ENCODE measurements around the gene KRT71.

KRT71 gene

DNA sequence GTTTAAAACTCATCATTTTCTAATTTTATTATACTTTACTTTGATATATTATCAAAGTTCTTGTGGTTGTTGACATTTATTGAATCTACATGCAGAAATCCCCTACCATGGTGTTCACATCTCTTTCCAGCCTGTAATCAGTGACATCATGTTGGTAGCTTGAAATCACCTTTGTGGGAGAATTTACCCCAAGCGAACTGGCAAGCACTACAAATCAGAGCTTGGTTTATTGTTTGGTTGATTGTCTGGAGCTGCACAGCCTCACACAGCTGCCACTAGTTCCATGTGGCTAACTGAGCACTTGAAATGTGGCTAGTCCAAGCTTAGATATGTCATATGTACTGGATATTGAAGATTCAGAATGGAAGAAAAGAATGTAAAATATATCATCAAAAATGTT lies 17.4 kb downstream of the KRT71 start:
- peaks cover 41% of the 10 kb centered on the region for H3K27me3 ChIP-seq (ENCODE audit: control insufficient read depth, insufficient read depth, low read length)
- no peak overlapping the region for H3K4me2 ChIP-seq (ENCODE audit: low read length)
- H3K9ac ChIP-seq (ENCODE audit: low read depth, low read length): no peak overlapping the region
- H3K4me3 ChIP-seq (ENCODE audit: low read length): no peak overlapping the region
- H3K9me3 ChIP-seq (replicated peaks; ENCODE audit: low read length): no peaks in the 10 kb centered on the region
- H3K36me3 ChIP-seq (ENCODE audit: insufficient read depth, low read length): no peaks in the 10 kb centered on the region
- no peaks in the 10 kb centered on the region for H3K4me1 ChIP-seq (ENCODE audit: control insufficient read depth, insufficient read depth, low read length)

DNA sequence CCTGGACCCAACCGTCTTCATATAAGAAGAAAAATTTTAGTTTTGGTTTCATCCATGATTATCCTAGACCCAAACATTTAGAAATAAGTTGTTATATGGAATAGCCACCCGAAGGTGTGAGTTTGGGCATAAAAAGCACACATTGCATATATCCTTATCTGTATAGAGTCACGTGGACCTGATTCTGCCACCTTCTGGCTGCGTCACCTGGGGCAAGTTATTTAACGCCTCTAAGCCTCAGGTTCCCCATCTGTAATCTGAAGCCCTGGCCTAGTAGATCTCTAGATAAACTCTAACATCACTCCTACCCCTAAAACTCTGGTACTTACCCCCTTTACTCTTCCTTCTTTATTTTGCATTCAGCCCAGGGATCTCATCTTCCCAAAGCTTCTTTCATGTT lies 18.5 kb downstream of the KRT71 start:
- H3K4me2 ChIP-seq (ENCODE audit: low read length): no peak overlapping the region
- H3K9ac ChIP-seq (ENCODE audit: low read depth, low read length): no peak overlapping the region
- H3K36me3 ChIP-seq (ENCODE audit: insufficient read depth, low read length): no peaks in the 10 kb centered on the region
- no peak overlapping the region for H3K4me3 ChIP-seq (ENCODE audit: low read length)
- H3K27me3 ChIP-seq (ENCODE audit: control insufficient read depth, insufficient read depth, low read length): peaks cover 36% of the 10 kb centered on the region
- H3K4me1 ChIP-seq (ENCODE audit: control insufficient read depth, insufficient read depth, low read length): no peaks in the 10 kb centered on the region
- H3K9me3 ChIP-seq (replicated peaks; ENCODE audit: low read length): no peaks in the 10 kb centered on the region

GRCh38 chr12:52533686-52534470 lies 19.1 kb downstream of the KRT71 start:
- Histone ChIP-seq H3K9ac (ENCODE audit: low read depth, low read length) (no peak overlapping the region), H3K4me1 (ENCODE audit: control insufficient read depth, insufficient read depth, low read length) (no peaks in the 10 kb centered on the region), H3K9me3 (replicated peaks; ENCODE audit: low read length) (no peaks in the 10 kb centered on the region), H3K36me3 (ENCODE audit: insufficient read depth, low read length) (no peaks in the 10 kb centered on the region), H3K4me2 (ENCODE audit: low read length) (no peak overlapping the region), H3K4me3 (ENCODE audit: low read length) (no peak overlapping the region), H3K27me3 (ENCODE audit: control insufficient read depth, insufficient read depth, low read length) (peaks cover 42% of the 10 kb centered on the region)

DNA sequence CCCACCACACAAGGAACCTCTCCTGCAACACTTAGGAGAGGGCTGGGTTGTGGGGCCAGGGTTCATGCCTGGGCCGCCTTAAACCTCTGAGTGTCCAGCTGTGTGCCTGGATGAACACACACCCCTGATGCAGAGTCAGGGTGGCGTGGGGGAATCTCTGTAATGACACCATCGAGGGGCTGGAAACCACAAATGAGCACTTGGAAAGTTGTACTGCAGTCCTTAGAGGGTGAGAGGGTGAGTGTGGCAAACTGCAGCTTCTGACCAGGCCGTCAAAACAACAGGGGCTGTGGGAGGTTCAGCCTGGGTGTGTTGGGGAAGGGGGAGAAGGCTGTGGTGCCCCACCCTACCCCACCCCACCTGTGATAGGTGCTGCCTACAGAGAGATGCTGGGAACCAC lies 20.3 kb downstream of the KRT71 start:
- H3K4me1 ChIP-seq (ENCODE audit: control insufficient read depth, insufficient read depth, low read length): no peaks in the 10 kb centered on the region
- H3K36me3 ChIP-seq (ENCODE audit: insufficient read depth, low read length): no peaks in the 10 kb centered on the region
- no peak overlapping the region for H3K4me3 ChIP-seq (ENCODE audit: low read length)
- H3K9me3 ChIP-seq (replicated peaks; ENCODE audit: low read length): no peaks in the 10 kb centered on the region
- H3K9ac ChIP-seq (ENCODE audit: low read depth, low read length): no peak overlapping the region
- H3K4me2 ChIP-seq (ENCODE audit: low read length): no peak overlapping the region
- peaks cover 45% of the 10 kb centered on the region for H3K27me3 ChIP-seq (ENCODE audit: control insufficient read depth, insufficient read depth, low read length)

- Histone ChIP-seq H3K4me1 (ENCODE audit: control insufficient read depth, insufficient read depth, low read length) (no peaks in the 10 kb centered on the region), H3K4me2 (ENCODE audit: low read length) (no peak overlapping the region), H3K27me3 (ENCODE audit: control insufficient read depth, insufficient read depth, low read length) (peaks cover 48% of the 10 kb centered on the region), H3K4me3 (ENCODE audit: low read length) (no peak overlapping the region), H3K36me3 (ENCODE audit: insufficient read depth, low read length) (no peaks in the 10 kb centered on the region), H3K9ac (ENCODE audit: low read depth, low read length) (no peak overlapping the region), H3K9me3 (replicated peaks; ENCODE audit: low read length) (no peaks in the 10 kb centered on the region)
These were observed 21.2 kb downstream of the KRT71 start for GRCh38 chr12:52531566-52532300.

DNA sequence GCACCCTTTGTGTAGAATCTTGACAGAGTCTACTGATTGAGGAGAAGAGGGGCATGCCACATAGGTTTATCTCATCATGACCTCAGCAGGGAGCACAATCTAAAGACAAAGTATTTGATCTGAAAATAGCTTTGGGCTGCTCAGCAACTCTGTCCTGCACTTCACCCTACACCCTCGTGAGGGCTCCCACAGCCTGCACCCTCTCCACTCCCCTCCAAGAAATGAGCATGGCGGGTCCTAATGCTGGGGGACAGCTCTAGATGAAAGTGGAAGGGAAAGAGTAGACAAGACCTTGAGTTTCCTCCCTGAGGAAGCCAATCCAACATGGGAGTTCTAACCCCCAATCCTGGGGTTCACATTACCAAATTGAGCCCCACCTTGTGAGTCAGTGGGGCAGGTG lies 22.0 kb downstream of the KRT71 start:
- Histone ChIP-seq H3K9ac (ENCODE audit: low read depth, low read length) (no peak overlapping the region), H3K9me3 (replicated peaks; ENCODE audit: low read length) (no peaks in the 10 kb centered on the region), H3K4me3 (ENCODE audit: low read length) (no peak overlapping the region), H3K27me3 (ENCODE audit: control insufficient read depth, insufficient read depth, low read length) (peaks cover 54% of the 10 kb centered on the region), H3K4me2 (ENCODE audit: low read length) (no peak overlapping the region), H3K36me3 (ENCODE audit: insufficient read depth, low read length) (no peaks in the 10 kb centered on the region), H3K4me1 (ENCODE audit: control insufficient read depth, insufficient read depth, low read length) (no peaks in the 10 kb centered on the region)

GRCh38 chr12:52530366-52530765 lies 22.6 kb downstream of the KRT71 start:
- Histone ChIP-seq H3K36me3 (ENCODE audit: insufficient read depth, low read length) (no peaks in the 10 kb centered on the region), H3K4me1 (ENCODE audit: control insufficient read depth, insufficient read depth, low read length) (no peaks in the 10 kb centered on the region), H3K27me3 (ENCODE audit: control insufficient read depth, insufficient read depth, low read length) (peaks cover 59% of the 10 kb centered on the region), H3K4me2 (ENCODE audit: low read length) (no peak overlapping the region), H3K4me3 (ENCODE audit: low read length) (no peak overlapping the region), H3K9ac (ENCODE audit: low read depth, low read length) (no peak overlapping the region), H3K9me3 (replicated peaks; ENCODE audit: low read length) (no peaks in the 10 kb centered on the region)

- Histone ChIP-seq H3K9ac (ENCODE audit: low read depth, low read length) (no peak overlapping the region), H3K36me3 (ENCODE audit: insufficient read depth, low read length) (no peaks in the 10 kb centered on the region), H3K27me3 (ENCODE audit: control insufficient read depth, insufficient read depth, low read length) (peaks cover 61% of the 10 kb centered on the region), H3K4me3 (ENCODE audit: low read length) (no peak overlapping the region), H3K4me1 (ENCODE audit: control insufficient read depth, insufficient read depth, low read length) (no peaks in the 10 kb centered on the region), H3K4me2 (ENCODE audit: low read length) (no peak overlapping the region), H3K9me3 (replicated peaks; ENCODE audit: low read length) (no peaks in the 10 kb centered on the region)
These were observed 23.1 kb downstream of the KRT71 start for GRCh38 chr12:52529846-52530245.

GRCh38 chr12:52529417-52529816 lies 23.5 kb downstream of the KRT71 start:
- no peak overlapping the region for H3K4me3 ChIP-seq (ENCODE audit: low read length)
- H3K27me3 ChIP-seq (ENCODE audit: control insufficient read depth, insufficient read depth, low read length): peaks cover 59% of the 10 kb centered on the region
- no peaks in the 10 kb centered on the region for H3K36me3 ChIP-seq (ENCODE audit: insufficient read depth, low read length)
- no peak overlapping the region for H3K4me2 ChIP-seq (ENCODE audit: low read length)
- no peaks in the 10 kb centered on the region for H3K9me3 ChIP-seq (replicated peaks; ENCODE audit: low read length)
- H3K9ac ChIP-seq (ENCODE audit: low read depth, low read length): no peak overlapping the region
- H3K4me1 ChIP-seq (ENCODE audit: control insufficient read depth, insufficient read depth, low read length): no peaks in the 10 kb centered on the region

DNA sequence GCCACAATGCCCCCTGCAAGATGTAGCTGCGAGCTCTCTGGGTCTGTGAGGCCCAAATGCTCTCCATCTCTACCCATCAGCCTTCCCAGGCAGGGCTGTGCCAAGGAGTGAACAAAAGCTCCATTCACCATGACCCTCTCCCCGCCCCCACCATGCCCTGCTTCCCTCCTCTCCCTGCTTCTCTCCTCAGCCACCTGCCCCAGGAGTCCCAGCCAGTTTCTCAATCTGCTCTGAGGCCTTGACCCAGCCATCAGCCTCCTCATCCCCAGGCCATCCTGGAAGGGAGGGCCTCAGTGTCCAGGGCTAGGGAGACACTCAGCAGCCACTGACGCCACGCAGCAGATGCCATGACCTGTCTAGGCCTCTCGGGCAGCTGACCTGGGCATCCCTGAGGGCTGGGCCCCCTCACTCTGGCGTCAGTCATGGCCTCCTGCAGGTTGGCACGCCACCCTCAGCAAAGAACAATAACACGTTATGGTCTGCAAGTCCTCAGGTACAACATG lies 24.3 kb downstream of the KRT71 start:
- no peak overlapping the region for H3K4me2 ChIP-seq (ENCODE audit: low read length)
- H3K4me3 ChIP-seq (ENCODE audit: low read length): no peak overlapping the region
- no peaks in the 10 kb centered on the region for H3K36me3 ChIP-seq (ENCODE audit: insufficient read depth, low read length)
- H3K9me3 ChIP-seq (replicated peaks; ENCODE audit: low read length): no peaks in the 10 kb centered on the region
- no peak overlapping the region for H3K9ac ChIP-seq (ENCODE audit: low read depth, low read length)
- H3K27me3 ChIP-seq (ENCODE audit: control insufficient read depth, insufficient read depth, low read length): peaks cover 64% of the 10 kb centered on the region
- no peaks in the 10 kb centered on the region for H3K4me1 ChIP-seq (ENCODE audit: control insufficient read depth, insufficient read depth, low read length)

GRCh38 chr12:52527121-52527800 lies 25.7 kb downstream of the KRT71 start:
- Histone ChIP-seq H3K4me1 (ENCODE audit: control insufficient read depth, insufficient read depth, low read length) (peaks cover 7% of the 10 kb centered on the region), H3K27me3 (ENCODE audit: control insufficient read depth, insufficient read depth, low read length) (peaks cover 71% of the 10 kb centered on the region), H3K9ac (ENCODE audit: low read depth, low read length) (no peak overlapping the region), H3K36me3 (ENCODE audit: insufficient read depth, low read length) (no peaks in the 10 kb centered on the region), H3K9me3 (replicated peaks; ENCODE audit: low read length) (no peaks in the 10 kb centered on the region), H3K4me2 (ENCODE audit: low read length) (no peak overlapping the region), H3K4me3 (ENCODE audit: low read length) (no peak overlapping the region)

Measured in skeletal muscle satellite cell (primary cell).